HS-27A (cell line): Measurements from ENCODE around the gene CAD.

Experiments
- DNase-seq: peaks from one replicate; pipeline ENCODE4 v3.0.0-alpha.2; 2012; ENCODE audit warnings: low read depth, missing footprints

Gene CAD

DNA sequence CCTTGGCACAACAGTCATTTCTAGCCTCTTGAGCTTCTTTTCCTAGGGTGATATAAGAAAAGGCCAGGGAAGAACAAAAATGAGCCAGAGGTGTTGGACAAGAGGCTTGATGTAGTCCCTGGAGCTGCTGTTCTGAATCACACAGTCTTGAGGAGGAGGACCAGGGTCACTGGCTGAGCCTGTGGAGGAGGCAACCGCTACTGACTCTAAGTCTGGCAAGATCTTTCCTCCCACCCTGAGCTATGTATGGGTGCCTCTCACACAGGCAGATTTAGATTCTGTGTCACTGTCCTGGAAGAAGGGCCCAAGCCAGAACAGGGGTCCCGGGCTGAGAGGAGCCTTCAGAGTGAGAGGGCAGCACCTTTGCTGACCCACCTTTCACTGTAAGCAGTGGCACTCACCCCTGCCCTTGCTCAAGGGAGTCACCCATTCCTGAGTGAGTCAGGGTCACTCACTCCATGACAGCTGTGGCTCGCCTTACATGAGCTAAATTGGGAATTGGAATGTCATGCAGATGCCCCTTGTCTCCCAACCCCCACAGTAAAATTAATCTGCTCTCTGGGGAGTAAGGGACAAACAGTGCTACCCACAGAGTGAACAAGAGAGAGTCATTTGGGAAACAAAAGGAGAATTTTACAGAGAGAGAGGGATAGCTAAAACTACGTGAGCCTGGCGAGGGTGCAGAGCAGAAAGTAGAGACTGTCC, 64.8 kb downstream of the CAD start, which contains the start of gene TRIM54:
Gene TRIM54, plus strand, starts transcription at position 575 of the 705 bp plus-strand sequence. CDS start 303 bp downstream, outside the sequence.
- no peak for DNase-seq

DNA sequence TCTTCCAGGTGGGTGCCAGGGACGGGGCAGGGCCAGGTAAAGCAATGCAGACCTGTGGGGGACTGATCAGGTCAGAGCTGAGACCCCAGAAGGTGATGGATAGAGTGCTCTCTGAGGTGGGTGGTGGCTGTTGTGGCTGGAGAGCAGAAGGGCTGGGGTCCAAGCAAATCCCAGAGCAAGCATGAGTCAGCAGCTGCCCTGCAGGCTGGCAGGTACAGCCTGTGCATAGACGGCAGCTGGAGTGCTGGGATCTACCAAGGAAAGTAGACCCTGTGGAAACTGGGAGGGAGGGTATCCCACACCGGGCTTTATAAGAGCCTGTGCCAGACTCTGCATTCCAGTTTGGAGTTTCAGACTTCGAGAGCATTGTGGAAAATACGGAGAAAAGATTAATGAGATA, 65.7 kb downstream of the CAD start:
- no peak for DNase-seq

DNA sequence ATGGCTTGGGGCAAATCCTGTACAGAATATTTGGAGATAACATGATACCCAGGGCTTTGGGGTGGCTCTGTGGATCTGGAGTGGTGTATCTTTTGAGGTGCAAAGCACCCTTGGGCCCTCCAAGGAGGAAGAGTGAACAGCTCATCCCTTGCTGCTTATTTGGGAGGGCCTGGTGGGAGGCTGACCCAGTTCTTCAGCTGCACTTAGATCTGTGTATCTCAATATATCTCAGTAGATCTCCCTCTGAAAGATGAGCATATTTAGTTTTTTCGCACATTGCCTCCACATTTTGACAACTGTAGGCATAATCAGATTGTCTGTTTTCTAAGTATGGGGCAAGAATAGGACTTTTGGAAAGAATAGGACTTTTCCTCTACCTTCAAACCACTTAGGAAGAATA, 67.8 kb downstream of the CAD start:
- no peak for DNase-seq

DNA sequence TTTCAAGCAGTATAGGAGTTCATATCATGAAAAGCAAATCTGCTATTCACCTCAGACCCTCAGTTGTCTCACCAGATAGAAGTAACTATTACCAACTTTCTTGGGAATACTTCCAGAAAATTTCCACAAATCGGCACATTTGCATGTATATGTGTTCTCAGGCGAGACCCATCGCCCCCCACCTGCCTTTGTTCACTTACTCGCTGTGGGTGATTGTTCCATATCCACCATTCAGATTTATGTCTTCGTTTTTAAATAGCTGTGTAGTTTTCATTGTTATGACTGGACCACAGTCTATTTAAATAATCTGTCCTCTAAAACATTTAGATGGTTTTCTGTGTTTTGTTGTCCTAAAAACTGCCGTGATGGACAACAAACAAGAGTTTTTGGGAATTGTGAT, 68.3 kb downstream of the CAD start:
- no peak for DNase-seq

DNA sequence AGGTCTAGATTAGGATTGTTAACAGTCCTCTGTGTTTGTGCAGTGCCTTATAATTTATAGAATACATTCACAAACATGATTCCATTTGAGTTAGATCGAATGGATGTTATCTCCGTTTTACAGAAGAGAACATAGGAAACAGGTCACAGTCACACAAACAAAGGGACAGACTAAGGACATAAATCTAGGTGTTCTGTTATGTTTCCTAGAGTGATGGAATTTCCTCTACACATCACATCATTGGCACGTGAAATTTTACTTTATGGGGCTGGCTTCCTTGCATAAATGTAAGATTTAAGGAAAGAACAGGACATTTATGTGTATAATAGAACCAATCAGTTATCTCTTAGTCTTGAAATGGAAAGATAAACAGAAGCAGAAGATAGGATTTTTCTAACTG, 71.4 kb downstream of the CAD start:
- DNase-seq, result no peak

DNA sequence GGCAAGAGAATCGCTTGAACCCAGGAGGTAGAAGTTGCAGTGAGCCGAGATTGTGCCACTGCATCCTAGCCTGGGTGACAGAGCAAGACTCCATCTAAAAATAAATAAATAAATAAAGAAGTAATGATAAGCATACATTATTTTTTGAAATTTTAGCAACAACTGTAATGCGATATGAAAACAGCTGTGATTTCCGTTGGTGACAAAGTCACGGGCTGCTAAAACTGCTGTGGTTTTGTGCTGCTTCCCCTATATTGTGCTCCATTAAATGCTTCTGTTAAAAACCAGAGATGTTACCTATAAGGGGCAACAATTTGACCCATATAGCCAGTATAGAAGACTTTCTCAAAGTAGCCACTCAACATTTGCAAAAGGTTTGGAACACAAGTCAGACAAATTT, 73.4 kb downstream of the CAD start:
- no peak for DNase-seq

DNA sequence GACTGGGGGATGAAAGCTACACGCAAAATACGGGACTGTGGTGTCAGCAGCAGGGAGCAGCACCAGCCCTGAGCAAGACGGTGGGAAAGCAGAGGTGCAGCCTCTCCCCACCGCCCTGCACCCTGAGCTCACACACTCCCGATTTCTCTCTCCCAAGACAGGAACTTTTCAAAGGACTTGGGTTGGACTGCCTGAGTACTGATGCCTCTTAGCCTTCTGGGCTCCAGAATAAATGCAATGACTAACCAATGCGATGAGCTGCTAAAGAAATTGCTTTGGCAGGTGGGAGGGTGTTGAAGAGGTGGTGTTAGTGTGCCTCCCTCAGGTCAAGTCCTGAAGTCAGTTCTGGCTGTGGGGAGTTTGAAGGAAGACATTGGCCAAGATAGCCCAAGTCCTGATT, 74.7 kb downstream of the CAD start:
- no peak for DNase-seq
